Activated T-cell treated with anti-CD3 and anti-CD28 coated beads for 48 hours (primary cell): ENCODE measurements around the gene ADAMTSL5.
"Not testable (repeated sequence)": the region's sequence is repeated elsewhere in the genome, so short reads cannot be mapped to it uniquely, and the experiment has no call there.

ENCODE experiments used
- DNase-seq: peaks from one replicate; pipeline ENCODE4 v3.0.0-alpha.2; 2020; ENCODE audit warnings: low read depth

ADAMTSL5 gene

DNA sequence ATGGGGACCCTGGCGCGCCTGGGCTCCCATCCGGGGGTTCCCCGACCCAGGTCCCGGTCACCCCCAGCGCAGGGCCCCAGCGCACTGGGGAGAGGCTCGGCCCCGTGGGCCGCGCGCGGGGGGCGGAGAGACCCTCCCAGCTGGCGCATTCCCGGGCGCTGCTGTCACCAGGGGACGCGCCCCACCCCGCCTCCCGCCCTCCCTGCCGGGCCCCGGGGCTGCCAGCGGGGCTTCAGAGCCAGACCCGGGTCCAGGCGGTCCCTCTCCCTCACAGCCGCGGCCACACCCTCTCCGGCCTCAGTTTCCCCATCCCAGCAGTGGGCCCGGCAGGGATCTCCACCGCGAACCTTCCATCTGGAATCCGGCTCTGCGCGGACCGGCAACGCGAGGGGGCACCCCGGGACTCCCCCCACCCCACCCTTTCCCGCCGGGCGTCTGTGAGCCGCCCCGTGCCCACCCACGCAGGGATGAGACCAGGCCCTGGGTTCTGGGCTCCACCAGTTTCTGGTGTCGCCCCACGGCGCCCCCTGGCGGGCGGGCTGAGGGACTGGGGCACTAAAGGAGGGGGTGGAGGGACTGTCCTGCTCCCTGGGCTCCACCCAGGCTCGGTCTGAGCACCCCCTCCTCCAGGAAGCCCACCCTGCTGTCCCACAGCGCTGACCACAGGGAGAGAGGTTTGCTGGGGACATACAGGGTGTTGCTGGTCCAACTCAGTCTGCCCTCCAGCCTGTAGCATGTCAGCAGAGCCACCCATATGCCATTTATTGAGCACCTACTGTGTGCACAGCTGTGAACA is 878 bp upstream of the ADAMTSL5 start:
- peak; percentile 71 for DNase-seq

DNA sequence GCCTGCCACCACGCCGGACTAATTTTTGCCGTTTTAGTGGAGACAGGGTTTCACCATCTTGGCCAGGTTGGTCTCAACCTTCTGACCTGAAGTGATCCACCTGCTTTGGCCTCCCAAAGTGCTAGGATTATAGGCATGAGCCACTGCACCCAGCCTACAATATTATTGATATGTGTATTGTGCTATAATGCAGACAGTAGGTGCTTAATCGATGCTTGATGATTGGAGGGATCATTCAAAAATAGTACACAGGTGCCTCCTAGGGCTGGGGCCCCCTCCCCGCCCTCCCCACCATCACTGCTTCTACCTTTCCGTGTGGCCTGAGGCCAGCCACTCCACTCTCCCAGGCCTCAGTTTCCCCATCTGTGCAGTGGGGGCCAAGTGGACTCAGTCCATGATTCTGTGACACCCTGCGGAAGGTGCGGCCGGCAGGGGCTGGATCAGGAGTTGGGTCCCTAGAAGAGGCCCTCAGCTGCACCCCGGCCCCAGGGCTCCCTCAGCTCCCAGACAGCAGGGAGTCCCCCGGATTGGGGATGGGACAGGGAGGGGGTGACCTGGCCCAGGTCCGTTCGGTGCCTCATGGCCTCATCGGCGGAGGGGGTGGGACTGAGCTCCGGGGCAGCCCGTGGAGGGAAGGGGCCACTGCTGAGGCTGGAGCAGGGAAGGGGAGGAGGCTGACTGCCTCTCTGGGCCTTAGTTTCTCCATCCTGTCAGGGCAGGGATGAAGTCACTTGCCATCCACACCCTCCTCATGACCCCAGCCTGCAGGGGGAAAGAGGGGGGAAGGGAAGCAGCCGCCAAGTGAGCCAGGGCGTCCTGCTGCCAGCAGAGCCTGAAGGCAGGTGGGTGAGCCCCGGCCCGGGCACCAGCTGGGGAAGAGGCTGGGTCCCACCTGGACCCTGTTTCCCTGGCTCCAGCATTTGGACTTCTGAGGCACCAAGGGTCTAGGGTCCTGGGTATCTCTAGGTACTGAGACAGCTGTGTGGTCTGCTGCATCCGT is 1.2 kb downstream of the ADAMTSL5 start:
- no peak for DNase-seq

DNA sequence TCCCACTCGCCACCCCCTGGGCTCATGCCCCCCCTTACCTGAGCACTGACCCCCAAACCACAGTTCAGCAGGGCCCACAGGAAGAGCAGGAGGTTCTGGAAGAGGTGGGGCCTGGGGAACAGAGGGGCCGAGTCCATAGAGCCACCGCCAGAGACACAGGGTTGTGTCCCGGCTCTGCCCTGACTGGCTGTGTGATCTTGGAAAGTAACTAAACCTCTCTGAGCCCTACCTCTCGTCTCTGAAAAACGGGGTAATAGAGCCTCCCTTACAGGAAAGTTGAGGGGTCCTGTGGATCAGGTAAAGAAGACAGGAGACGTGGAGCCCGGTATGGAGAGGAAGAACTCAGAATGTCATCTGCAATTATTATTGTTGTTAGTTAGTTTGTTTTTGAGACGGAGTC is 2.0 kb downstream of the ADAMTSL5 start:
- no peak for DNase-seq

DNA sequence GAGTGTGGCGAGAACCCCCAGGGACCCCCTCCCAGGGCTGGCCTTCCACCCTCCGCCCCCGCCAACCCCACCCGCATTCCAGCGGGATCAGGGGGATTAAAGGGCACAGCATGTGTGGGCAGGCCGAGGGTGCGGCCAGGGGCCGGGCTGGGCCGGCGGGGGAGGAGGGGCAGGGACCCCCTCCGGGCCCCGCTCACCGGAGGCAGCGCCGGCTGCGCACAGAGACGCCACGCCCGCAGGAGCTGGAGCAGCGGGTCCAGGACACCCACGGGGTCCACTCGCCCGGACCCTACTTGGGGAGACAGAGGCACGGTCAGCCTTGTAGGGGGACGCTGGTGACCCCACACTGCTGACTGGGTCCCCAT is 2.4 kb downstream of the ADAMTSL5 start:
- DNase-seq = no peak

DNA sequence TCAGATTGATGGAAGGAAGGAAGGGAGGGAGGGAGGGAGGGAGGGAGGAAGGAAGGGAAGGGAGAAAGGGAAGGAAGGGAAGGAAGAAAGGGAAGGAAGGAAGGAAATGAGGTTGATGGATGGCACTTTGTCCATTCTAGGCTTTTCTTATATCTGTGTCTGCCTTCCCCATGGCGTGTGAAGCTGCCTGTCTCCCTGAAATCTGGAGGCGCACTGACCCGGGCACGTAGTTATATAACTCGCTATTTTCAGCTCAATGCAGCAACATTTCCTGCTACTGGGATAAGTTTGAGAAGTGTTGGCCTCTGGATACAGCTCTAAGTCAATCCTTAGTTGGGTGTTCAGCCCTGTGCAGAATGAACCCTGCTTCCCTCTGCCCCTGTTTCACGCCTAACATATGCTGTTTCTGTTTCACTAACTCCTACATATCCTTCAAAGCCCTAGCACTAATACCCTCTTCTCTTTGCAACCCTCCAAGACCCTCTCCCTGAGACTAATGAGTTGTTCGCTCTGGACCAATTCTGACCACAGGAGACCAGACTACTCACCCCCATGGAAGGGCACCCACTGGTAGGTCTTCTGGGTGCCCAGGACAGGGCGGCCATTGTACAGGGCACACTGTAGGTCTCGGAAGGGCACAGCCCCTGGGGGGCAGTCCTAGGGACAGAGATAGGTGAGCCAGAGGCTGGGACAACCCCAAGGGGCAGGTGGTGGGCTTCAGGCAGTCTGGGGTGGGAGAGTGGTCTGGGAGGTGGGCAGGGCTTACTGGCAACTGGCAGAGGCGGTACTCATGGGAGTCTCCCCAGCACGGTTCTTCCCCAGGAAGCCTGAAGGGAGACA is 3.0 kb downstream of the ADAMTSL5 start:
- DNase-seq = no peak

DNA sequence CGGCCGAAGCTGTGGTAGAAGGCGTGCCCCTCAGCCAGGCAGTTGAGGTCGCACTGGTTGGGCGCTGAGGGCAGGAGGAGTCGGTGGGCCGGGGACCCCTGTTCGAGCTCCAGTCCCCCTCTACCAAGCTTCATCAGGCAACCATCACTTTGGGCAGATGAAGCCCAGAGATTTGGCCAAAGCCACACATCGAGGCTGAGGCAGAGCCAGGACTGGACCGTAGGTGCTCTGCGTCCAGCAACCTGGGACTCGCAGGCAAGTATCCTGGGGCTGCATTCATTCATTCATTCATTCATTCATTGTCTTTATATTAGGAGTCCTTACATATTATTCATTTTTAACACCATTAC is 4.3 kb downstream of the ADAMTSL5 start:
- DNase-seq = no peak

DNA sequence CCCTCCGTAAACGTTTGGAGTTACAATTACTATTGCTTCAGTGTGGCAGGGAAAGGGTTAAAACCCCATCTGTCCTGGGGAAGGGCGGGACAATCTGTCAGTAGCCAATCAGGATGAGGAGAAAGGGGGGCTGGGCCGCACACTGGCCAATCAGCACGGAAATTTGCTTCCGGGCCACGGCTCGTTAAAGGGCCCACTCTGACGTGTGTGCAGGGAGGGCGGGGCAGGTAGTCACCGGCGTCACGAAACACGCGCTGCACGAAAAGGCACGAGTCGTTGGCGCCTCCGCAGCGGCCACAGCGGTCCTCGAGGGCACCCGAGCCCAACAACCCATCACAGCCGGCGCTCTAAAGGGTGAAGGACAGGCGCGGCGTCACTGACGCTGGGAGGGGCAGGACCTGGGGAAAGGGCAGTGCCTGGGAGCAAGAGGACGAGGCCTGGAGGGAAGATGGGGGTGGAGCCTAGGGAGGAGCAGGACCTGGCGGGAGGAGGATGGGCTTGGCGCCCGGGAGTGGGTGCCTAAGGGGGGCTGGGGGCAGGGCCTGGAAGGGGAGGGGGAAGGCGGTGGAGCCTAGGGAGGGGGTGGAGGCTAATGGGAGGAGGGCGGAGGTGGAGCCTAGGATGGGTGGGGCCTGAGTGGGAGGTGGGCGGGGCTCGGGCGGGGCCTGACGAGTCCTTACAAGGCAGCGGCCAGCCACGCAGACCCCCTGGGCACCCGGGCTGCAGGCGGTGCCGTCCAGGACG is 4.9 kb downstream of the ADAMTSL5 start:
- peak; percentile 88 for DNase-seq

DNA sequence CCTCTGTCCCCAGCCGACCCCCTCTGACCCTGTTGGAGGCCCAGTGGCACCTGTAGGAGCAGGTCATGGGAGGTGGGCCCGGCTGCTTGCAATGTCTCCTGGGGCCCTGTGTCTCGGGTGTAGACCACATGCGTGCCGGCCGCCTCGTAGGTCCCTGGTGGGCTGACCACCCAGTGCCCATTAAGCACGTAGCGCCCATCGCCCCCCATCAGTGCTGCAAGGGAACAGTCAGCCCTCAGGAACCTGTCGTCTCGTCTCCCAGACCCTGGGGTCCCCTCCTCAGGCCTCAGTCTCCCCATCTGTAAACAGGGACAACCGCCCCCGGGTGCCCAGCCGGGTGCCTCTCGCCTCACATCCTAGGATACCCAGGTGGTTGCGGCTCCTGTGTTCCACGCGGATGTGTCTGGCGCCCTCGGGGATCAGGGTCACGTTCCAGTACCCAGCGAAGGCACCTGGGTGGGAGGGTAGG is 5.6 kb downstream of the ADAMTSL5 start:
- no peak for DNase-seq

DNA sequence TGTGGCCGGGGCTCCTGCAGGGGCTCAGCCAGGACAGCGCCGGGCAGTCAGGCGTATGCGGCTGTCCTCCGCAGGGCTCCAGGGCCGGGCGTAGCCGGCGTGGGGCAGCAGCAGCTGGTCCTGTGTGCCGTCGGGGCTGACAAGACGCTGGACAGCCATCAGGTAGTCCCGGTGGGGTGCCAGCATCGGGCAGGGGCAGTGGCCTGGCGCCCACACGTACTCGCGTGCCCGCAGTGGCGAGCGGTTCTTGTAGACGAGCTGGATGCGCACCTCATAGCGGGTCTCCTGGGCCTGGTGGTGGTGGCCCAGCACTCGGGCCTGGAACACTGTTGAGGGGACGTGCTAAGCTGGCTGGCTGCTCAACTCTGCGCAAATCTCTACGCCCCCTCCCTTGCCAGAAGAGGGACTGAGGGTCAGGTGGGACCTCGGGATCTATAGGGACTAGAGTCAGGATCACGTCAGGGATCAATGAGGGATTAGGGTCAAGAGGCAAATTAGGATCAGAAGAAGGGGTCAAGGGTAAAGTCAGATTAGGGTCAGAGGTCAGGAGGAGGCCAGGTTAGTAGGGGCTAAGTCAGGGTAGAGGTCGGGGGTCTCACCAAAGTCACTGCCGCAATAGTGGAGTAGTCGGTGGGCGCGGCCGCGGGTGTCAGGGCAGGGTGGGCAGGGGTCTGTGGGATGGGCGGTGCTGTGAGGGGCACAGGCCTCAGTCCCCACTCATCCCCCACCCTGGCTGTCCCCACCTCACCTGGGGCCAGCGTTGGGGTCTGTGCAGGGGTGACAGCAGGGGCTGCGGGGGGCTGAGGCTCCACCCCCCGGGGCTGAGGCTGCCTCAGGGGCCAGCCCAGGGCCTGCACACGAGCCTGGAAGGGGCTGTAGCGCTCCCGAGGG is 6.6 kb downstream of the ADAMTSL5 start:
- no peak for DNase-seq

DNA sequence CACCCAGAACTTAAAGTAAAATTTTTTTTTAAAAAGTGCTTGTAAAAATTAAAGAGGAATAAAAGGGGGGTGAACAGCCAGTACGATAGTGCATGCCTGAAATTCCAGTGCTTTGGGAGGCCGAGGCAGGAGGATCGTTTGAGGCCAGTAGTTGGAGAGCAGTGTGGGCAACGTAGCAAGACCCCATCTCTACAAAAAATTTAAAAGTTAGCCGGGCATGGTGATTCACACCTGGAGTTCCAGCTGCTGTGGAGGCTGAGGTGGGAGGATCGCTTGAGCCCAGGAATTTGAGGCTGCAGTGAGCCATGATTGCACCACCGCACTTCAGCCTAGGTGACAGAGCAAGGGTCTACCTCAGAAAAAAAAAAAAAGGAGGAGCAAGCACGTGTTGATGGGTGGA is 7.8 kb downstream of the ADAMTSL5 start:
- no peak for DNase-seq

DNA sequence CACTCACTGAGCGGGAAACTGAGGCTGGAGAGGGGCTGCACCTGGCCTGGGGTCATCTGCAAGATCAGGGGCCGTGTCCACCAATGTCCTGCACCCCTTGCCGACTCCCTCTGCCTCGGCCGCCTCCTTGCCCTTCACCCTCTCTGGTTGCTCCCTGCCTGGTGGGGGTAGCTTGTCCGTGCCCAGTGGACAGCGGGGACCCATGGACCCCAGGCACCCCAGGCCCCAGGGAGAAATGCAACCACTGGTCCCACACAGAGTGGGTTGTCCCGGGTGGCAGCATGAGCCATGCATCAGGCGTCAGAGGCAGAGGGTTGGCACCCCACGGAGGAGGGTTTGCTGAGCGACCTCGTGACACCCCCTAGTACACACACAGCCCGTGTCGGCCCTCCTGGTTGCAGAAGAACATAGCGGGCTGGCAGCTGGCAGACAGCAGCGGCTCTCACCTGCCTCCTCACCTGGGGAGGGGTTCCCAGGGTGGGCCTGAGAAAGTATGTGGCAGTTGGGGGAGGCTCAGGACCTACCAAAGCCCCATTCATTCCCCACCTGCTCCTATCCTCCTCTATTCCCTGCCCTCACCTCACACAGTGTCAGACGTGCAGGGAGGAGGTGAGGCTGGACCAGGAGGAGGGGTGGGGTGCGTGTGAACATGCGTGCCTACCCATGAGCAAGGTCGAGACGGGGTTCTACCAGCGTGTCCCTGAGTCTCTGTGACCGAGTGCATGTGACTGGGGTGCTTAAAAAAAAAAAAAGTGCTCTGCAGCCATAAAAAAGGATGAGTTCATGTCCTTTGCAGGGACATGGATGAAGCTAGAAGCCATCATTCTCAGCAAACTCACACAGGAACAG is 8.7 kb downstream of the ADAMTSL5 start:
- no peak for DNase-seq

DNA sequence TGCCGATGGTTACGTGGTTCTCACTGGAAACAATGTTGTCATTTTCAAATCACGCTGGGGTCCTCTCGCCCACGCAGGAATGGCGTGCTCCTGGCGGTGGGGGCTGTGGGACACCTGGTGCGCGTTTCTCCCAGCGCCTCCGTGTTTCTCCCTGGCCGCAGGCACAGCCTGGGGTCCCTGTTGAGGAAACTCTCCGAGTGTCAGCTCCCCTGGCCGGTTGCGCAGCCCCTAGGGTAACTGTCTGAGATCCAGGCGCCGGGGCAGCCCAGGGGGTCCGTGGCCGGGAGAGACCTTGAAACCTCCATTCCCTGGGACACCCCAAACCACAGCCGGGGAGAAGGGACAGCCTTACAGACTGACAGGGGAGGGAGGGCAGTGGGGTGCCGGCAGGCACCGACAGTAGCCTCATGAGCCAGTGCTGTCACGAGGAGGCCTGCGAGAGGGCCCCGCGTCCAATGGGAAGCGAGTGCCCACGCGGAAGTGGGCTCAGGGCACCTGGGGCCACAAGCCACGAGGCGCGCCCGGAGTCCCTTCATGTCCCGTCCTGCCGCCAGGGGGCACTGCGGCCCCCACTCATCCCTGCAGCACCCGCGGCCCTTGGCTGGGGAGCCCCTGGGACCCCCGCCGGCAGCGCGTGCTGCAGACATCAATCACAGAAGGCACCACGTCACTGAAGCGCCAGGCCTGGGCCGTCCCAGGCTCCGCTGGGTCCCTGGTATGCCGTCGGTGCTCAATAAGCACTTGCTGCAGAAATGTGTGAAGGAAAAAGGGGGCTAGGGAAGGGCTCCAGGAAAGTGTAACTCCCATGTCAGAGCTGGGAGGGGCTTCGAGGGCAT is 9.5 kb downstream of the ADAMTSL5 start:
- peak; percentile 76 for DNase-seq

DNA sequence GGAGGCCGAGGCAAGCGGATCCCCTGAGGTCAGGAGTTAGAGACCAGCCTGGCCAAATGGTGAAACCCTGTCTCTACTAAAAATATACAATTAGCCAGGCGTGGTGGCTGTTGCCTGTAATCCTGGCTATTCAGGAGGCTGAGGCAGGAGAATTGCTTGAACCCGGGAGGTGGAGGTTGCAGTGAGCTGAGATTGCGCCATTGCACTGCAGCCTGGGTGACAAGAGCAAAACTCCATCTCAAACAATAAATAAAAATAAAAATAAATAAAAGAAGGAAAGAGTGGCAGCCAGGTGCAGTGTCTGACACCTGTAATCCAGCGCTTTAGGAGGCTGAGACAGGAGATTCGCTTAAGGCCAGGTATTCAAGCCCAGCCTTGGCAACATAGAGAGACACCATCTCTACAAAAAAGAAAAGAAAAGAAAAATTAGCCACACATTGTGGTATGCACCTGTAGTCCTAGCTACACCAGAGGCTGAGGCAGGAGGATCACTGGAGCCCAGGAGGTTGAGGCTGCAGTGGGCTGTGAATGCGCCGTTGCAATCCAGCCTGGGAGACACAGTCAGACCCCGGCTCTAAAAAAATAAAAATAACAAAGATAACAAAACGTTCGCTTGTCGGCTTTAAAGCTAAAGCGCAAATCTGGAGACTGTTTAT is 10.3 kb downstream of the ADAMTSL5 start:
- DNase-seq = no peak

DNA sequence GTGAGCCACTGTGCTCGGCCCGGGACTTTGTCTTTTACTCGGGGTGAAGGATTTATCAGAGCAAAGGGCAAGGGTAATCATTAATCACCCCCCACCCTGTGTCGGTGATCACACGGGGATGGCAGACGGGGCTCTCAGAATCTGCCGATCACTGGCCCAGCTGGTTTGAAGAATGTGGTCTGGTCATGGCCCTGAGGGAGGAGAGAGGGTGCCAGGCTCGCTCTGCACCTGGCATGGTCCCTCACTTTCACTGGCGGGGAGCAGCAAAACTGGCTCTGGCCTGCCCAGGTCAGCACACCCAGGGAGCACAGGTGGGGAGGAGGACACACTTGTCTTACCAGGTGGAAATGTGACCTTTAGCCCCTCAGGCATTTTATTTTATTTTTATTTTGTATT is 11.6 kb downstream of the ADAMTSL5 start:
- no peak for DNase-seq

DNA sequence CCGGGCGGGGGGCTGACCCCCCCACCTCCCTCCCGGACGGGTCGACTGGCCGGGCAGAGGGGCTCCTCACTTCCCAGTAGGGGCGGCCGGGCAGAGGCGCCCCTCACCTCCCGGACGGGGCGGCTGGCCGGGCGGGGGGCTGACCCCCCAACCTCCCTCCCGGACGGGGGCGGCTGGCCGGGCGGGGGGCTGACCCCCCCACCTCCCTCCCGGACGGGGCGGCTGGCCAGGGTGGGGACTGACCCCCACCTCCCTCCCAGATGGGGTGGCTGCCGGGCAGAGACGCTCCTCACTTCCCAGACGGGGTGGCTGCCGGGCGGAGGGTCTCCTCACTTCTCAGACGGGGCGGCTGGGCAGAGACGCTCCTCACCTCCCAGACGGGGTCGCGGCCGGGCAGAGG is 13.6 kb downstream of the ADAMTSL5 start:
- not testable (repeated sequence) for DNase-seq

DNA sequence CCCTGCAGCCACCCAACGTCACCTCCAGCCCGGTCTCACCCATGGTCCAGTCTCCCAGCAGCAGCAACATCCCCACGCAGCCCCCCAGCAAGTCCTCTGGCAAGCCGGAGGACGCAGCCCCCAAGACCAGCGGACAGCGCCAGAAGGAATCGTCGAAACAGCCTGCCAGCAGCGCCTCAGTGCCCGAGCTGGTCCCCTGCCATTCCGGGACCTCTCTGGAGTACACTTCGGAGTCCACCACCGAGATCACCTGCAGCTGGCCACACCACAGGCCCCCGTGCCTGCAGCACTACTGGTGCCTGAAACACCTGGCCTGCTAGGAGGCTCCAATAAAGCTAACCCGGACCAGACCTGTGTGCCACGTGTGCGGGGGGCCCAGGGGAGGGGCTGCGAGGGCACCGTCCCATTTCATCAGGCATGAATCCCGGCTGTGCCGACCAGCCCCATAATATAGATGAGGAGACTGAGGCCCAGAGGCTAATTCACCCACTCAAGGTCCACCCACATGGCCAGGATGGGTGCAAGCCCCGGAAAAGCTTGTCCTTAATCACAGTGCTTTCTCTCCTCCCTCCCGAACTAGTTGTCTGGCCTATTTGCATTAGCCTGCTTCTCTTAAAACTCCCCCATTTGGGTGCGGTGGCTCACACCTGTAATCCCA is 15.1 kb downstream of the ADAMTSL5 start:
- DNase-seq = no peak
